HepG2 (cell line): ENCODE results near the gene EHD1. TPM values are rescaled to one million over a fixed set of nuclear protein-coding genes. Genes with fewer than 3 reads are reported as not detected.

Experiments used
- ATF2 ChIP-seq: sonication (generic); formaldehyde crosslinking; IDR thresholded peaks from 2 replicates; pipeline ENCODE4 v1.4.0; 2020; ENCODE audit warnings: missing genetic modification reagents
- BCL6 ChIP-seq: IDR thresholded peaks from 2 replicates; pipeline ENCODE4 v1.6.1; 2016; ENCODE audit warnings: missing genetic modification reagents, missing compliant biosample characterization
- CAMTA2 ChIP-seq: sonication (generic); formaldehyde crosslinking; IDR thresholded peaks from 2 replicates; pipeline ENCODE4 v1.4.0; 2020; ENCODE audit warnings: mild to moderate bottlenecking, missing genetic modification reagents, borderline replicate concordance
- GPN1 ChIP-seq: sonication (generic); formaldehyde crosslinking; IDR thresholded peaks from 2 replicates; pipeline ENCODE4 v1.5.1; 2020; ENCODE audit warnings: missing genetic modification reagents, borderline replicate concordance
- GTF3A ChIP-seq: sonication (generic); formaldehyde crosslinking; conservative IDR thresholded peaks from 2 replicates; pipeline ENCODE4 v1.4.0; 2020; ENCODE audit warnings: mild to moderate bottlenecking, missing genetic modification reagents
- GZF1 ChIP-seq: sonication (generic); formaldehyde crosslinking; IDR thresholded peaks from 2 replicates; pipeline ENCODE4 v1.5.1; 2020; ENCODE audit warnings: mild to moderate bottlenecking, missing genetic modification reagents
- HDAC2 ChIP-seq: sonication (generic); formaldehyde crosslinking; IDR thresholded peaks from 2 replicates; pipeline ENCODE4 v1.4.0; 2020; ENCODE audit warnings: missing genetic modification reagents
- HNRNPH1 ChIP-seq: fragments of 200-400 bp; formaldehyde crosslinking; optimal IDR thresholded peaks from 2 replicates; pipeline ENCODE3; 2017; ENCODE audit warnings: mild to moderate bottlenecking, low read depth, low read length
- HNRNPLL ChIP-seq: fragments of 200-400 bp; formaldehyde crosslinking; IDR thresholded peaks from 2 replicates; pipeline ENCODE4 v1.6.1; 2017; ENCODE audit warnings: mild to moderate bottlenecking, low read depth, low read length; ENCODE audit not compliant: poor library complexity, severe bottlenecking
- MED13 ChIP-seq: sonication (generic); formaldehyde crosslinking; IDR thresholded peaks from 2 replicates; pipeline ENCODE4 v1.5.0; 2020; ENCODE audit warnings: missing genetic modification reagents
- NFKBIZ ChIP-seq: IDR thresholded peaks from 2 replicates; pipeline ENCODE4 v1.6.1; 2018; ENCODE audit warnings: missing genetic modification reagents, missing compliant biosample characterization
- POLR2G ChIP-seq: fragments of 200-400 bp; formaldehyde crosslinking; IDR thresholded peaks from 2 replicates; pipeline ENCODE4 v1.6.1; 2018; ENCODE audit warnings: mild to moderate bottlenecking, low read depth, low read length, moderate library complexity
- PREB ChIP-seq: sonication (generic); formaldehyde crosslinking; IDR thresholded peaks from 2 replicates; pipeline ENCODE4 v1.4.0; 2020; ENCODE audit warnings: missing genetic modification reagents
- SMAD9 ChIP-seq: sonication (generic); formaldehyde crosslinking; IDR thresholded peaks from 2 replicates; pipeline ENCODE4 v1.5.1; 2020; ENCODE audit warnings: mild to moderate bottlenecking, missing genetic modification reagents
- SNAI1 ChIP-seq: sonication (generic); formaldehyde crosslinking; IDR thresholded peaks from 2 replicates; pipeline ENCODE4 v1.5.0; 2020; ENCODE audit warnings: mild to moderate bottlenecking, missing genetic modification reagents, borderline replicate concordance
- TFAP4 ChIP-seq: sonication (generic); IDR thresholded peaks from 2 replicates; pipeline ENCODE4 v1.6.1; 2016; ENCODE audit warnings: low read depth, borderline replicate concordance
- ZFP37 ChIP-seq: sonication (generic); formaldehyde crosslinking; IDR thresholded peaks from 2 replicates; pipeline ENCODE4 v1.4.0; 2020; ENCODE audit warnings: missing genetic modification reagents, borderline replicate concordance
- ZMYM2 ChIP-seq: sonication (generic); formaldehyde crosslinking; IDR thresholded peaks from 2 replicates; pipeline ENCODE4 v1.8.0; 2022; ENCODE audit warnings: mild to moderate bottlenecking, missing genetic modification reagents
- ZNF101 ChIP-seq: sonication (generic); formaldehyde crosslinking; IDR thresholded peaks from 2 replicates; pipeline ENCODE4 v1.4.0; 2020; ENCODE audit warnings: mild to moderate bottlenecking, low read depth, missing genetic modification reagents, borderline replicate concordance
- ZNF20 ChIP-seq: sonication (generic); formaldehyde crosslinking; IDR thresholded peaks from 2 replicates; pipeline ENCODE4 v1.4.0; 2020; ENCODE audit warnings: mild to moderate bottlenecking, moderate library complexity, missing genetic modification reagents
- ZNF260 ChIP-seq: sonication (generic); formaldehyde crosslinking; IDR thresholded peaks from 2 replicates; pipeline ENCODE4 v1.4.0; 2020; ENCODE audit warnings: missing genetic modification reagents, low read depth, mild to moderate bottlenecking, borderline replicate concordance
- ZNF556 ChIP-seq: sonication (generic); formaldehyde crosslinking; IDR thresholded peaks from 2 replicates; pipeline ENCODE4 v1.4.0; 2020; ENCODE audit warnings: mild to moderate bottlenecking, missing genetic modification reagents, borderline replicate concordance
- ZNF597 ChIP-seq: sonication (generic); formaldehyde crosslinking; IDR thresholded peaks from 2 replicates; pipeline ENCODE4 v1.5.0; 2020; ENCODE audit warnings: missing genetic modification reagents
- ZNF616 ChIP-seq: sonication (generic); formaldehyde crosslinking; IDR thresholded peaks from 2 replicates; pipeline ENCODE4 v1.5.0; 2020; ENCODE audit warnings: low read depth, mild to moderate bottlenecking, missing genetic modification reagents
- ZNF629 ChIP-seq: sonication (generic); formaldehyde crosslinking; conservative IDR thresholded peaks from 2 replicates; pipeline ENCODE4 v1.5.0; 2020; ENCODE audit warnings: missing genetic modification reagents
- ZNF713 ChIP-seq: sonication (generic); formaldehyde crosslinking; IDR thresholded peaks from 2 replicates; pipeline ENCODE4 v1.4.0; 2020; ENCODE audit warnings: mild to moderate bottlenecking, missing genetic modification reagents
- ZNF724P ChIP-seq: sonication (generic); formaldehyde crosslinking; IDR thresholded peaks from 2 replicates; pipeline ENCODE4 v1.8.0; 2022; ENCODE audit warnings: missing genetic modification reagents, borderline replicate concordance
- polyA plus RNA-seq, 8 experiments: library from polyadenylated mRNA; depleted of rRNA in 3 of 8; stranded (reverse) in 7 of 8; unstranded in 1 of 8; fragments of >200 nt; fragmentation: Illumina TruSeq in 4 of 8; extraction: Trizol in 4 of 8; gene quantifications; 2 replicates each; pipeline versions ENCODE4 v1.2.1 to v1.2.3, GENCODE V29; 2011 to 2016; ENCODE audit warnings: low read depth in 4 of 8, missing spikeins in 1 of 8, mixed read lengths in 1 of 8; ENCODE audit not compliant: insufficient read depth in 1 of 8
- total RNA-seq, 5 experiments: library from RNA; depleted of rRNA; stranded (reverse); fragments of >200 nt; fragmentation: Illumina TruSeq; extraction: Trizol; gene quantifications; 2 replicates each; pipeline ENCODE4 v1.2.3, GENCODE V29; 2016; ENCODE audit warnings: low read depth in 1 of 5

EHD1 gene
- total and polyA plus RNA-seq, 2 of the 13 experiments (the other 11 are each of a cell fraction or from before 2014, with no cell fraction given): 23.6 to 26.6 TPM

GRCh38 chr11:64842851-64843685 is 35.4 kb downstream of the EHD1 start (continued):
- TF ChIP-seq ZNF20 (CRISPR knock-in tag): no peak
- TF ChIP-seq ZNF556: no peak
- no peak; the same call in 1 of the 2 replicates for TF ChIP-seq ATF2 (CRISPR knock-in tag)
- no peak for TF ChIP-seq ZNF101 (CRISPR knock-in tag)
- TF ChIP-seq ZNF713 (CRISPR knock-in tag): no peak
- TF ChIP-seq ZNF616: no peak
- no peak for TF ChIP-seq ZNF724P (CRISPR knock-in tag)
- no peak for TF ChIP-seq SMAD9 (CRISPR knock-in tag)
- TF ChIP-seq BCL6 (CRISPR knock-in tag): no peak
- no peak for TF ChIP-seq ZNF629 (CRISPR knock-in tag)
- no peak for TF ChIP-seq HNRNPLL
- no peak for TF ChIP-seq NFKBIZ (CRISPR knock-in tag)
- no peak for TF ChIP-seq ZNF260 (CRISPR knock-in tag)
- no peak for TF ChIP-seq GPN1
- no peak for TF ChIP-seq CAMTA2 (CRISPR knock-in tag)
- TF ChIP-seq SNAI1 (CRISPR knock-in tag): no peak
- no peak; the same call in 1 of the 2 replicates for TF ChIP-seq POLR2G
- TF ChIP-seq ZNF597 (CRISPR knock-in tag): no peak
- no peak for TF ChIP-seq HNRNPH1
- no peak for TF ChIP-seq MED13 (CRISPR knock-in tag)
- TF ChIP-seq ZMYM2 (CRISPR knock-in tag): no peak
- no peak for TF ChIP-seq PREB (CRISPR knock-in tag)
- no peak for TF ChIP-seq GZF1 (CRISPR knock-in tag)
- no peak for TF ChIP-seq TFAP4
- 0 out of 2 replicates have a peak, but pooled peaks have one; percentile 63 for TF ChIP-seq GTF3A (CRISPR knock-in tag)
- no peak for TF ChIP-seq ZFP37
- TF ChIP-seq HDAC2: peak; percentile 47; the same call in 1 of the 2 replicates
